ENCODE results near the gene CAB39L.

The CAB39L gene

DNA sequence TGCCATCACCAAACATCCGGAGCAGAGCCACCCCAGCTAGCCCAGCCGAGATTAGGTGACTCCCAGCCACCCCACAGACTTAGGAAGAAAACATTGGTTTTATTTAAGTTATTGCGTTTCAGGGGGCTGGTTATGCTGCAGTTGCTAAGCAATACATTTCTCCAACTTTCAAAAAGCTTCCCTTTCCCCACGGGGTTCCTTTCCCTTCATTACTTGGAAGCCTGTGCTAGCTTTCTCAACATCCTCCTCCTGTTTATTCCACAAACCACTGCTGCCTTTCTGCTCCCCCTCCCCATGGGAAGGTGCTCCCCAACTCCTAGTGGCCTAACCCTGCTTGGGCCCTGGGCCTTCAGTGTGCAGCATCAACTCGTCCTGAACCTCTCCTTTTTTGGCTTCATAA lies 143.6 kb downstream of the CAB39L start:
- TF ChIP-seq NFIC (IDR thresholded peaks at IDR 0.05) (no peak), EGR1 (IDR thresholded peaks at IDR 0.05) (no peak), ZBTB7A (IDR thresholded peaks at IDR 0.05; ENCODE audit: low read depth) (no peak), RAD21 (IDR thresholded peaks at IDR 0.05; ENCODE audit: low read depth) (no peak), CREB1 (IDR thresholded peaks at IDR 0.05; ENCODE audit: low read depth) (no peak), REST (IDR thresholded peaks at IDR 0.05; ENCODE audit: low read depth) (no peak), TAF1 (IDR thresholded peaks at IDR 0.05; ENCODE audit: low read depth) (no peak), CEBPB (IDR thresholded peaks at IDR 0.05) (no peak)
- TF ChIP-seq, protein P1, sequence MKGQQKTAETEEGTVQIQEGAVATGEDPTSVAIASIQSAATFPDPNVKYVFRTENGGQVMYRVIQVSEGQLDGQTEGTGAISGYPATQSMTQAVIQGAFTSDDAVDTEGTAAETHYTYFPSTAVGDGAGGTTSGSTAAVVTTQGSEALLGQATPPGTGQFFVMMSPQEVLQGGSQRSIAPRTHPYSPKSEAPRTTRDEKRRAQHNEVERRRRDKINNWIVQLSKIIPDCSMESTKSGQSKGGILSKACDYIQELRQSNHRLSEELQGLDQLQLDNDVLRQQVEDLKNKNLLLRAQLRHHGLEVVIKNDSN (IDR thresholded peaks at IDR 0.05), result no peak

DNA sequence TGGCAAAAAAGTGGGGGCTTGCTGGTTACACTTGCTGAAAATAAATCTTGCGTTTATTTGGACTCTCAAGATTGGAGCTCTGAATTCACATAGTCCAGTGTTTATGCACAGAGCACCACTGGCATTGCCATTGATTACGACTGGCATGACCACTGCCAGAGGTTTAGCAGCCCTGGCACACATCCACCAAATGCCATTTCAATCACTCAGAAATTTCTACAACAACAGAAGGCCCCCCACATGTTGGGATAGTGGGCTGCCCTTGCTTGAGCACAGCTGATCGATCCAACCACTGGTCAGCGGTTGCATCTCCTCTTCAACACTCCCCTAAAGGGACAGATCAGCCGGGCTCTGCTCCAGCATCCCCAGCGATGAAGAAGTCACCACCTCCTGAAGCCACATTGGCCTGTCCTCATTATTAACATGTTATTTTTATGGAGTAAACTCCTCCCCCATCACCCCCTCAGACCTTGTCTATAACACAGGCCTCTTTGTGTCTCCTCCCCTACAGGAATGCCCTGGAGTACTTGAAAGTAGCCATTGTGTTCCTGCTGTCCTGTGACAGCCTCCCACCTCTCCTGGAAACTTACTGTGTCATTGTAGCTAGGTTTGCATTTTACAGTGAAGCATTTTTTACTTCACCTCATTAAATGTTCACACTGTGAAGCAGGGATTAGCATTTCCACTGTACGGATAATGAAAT lies 144.8 kb downstream of the CAB39L start:
- no peak for TF ChIP-seq YY1 (IDR thresholded peaks at IDR 0.05; ENCODE audit: low read depth)
- TF ChIP-seq ZBTB7A (IDR thresholded peaks at IDR 0.05; ENCODE audit: low read depth), result no peak
- no peak for TF ChIP-seq CREB1 (IDR thresholded peaks at IDR 0.05; ENCODE audit: low read depth)
- no peak for TF ChIP-seq TCF12 (IDR thresholded peaks at IDR 0.05; ENCODE audit: low read depth)
- no peak for TF ChIP-seq CEBPB (IDR thresholded peaks at IDR 0.05)
- no peak for TF ChIP-seq EP300 (IDR thresholded peaks at IDR 0.05; ENCODE audit: borderline replicate concordance)
- TF ChIP-seq FOXM1 (IDR thresholded peaks at IDR 0.05; ENCODE audit: borderline replicate concordance, low read depth), result no peak
- TF ChIP-seq, protein P2, sequence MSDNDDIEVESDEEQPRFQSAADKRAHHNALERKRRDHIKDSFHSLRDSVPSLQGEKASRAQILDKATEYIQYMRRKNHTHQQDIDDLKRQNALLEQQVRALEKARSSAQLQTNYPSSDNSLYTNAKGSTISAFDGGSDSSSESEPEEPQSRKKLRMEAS (IDR thresholded peaks at IDR 0.05), result no peak
- TF ChIP-seq, protein P1 (IDR thresholded peaks at IDR 0.05), result no peak
- TF ChIP-seq TAF1 (IDR thresholded peaks at IDR 0.05; ENCODE audit: low read depth), result no peak
- no peak for TF ChIP-seq TEAD4 (IDR thresholded peaks at IDR 0.05)
- TF ChIP-seq RAD21 (IDR thresholded peaks at IDR 0.05; ENCODE audit: low read depth), result no peak
- no peak for TF ChIP-seq EGR1 (IDR thresholded peaks at IDR 0.05)
- TF ChIP-seq NFIC (IDR thresholded peaks at IDR 0.05), result no peak
- TF ChIP-seq REST (IDR thresholded peaks at IDR 0.05; ENCODE audit: low read depth), result no peak

GRCh38 chr13:49298416-49298815 lies 145.4 kb downstream of the CAB39L start:
- TF ChIP-seq NFIC (IDR thresholded peaks at IDR 0.05), result no peak
- no peak for TF ChIP-seq TAF1 (IDR thresholded peaks at IDR 0.05; ENCODE audit: low read depth)
- TF ChIP-seq CEBPB (IDR thresholded peaks at IDR 0.05), result no peak
- TF ChIP-seq EP300 (IDR thresholded peaks at IDR 0.05; ENCODE audit: borderline replicate concordance), result no peak
- TF ChIP-seq ZBTB7A (IDR thresholded peaks at IDR 0.05; ENCODE audit: low read depth), result no peak
- no peak for TF ChIP-seq TCF12 (IDR thresholded peaks at IDR 0.05; ENCODE audit: low read depth)
- TF ChIP-seq RAD21 (IDR thresholded peaks at IDR 0.05; ENCODE audit: low read depth), result no peak
- no peak for TF ChIP-seq CREB1 (IDR thresholded peaks at IDR 0.05; ENCODE audit: low read depth)
- TF ChIP-seq, protein P1 (IDR thresholded peaks at IDR 0.05), result no peak
- TF ChIP-seq TEAD4 (IDR thresholded peaks at IDR 0.05), result no peak

GRCh38 chr13:49297338-49297737 lies 146.5 kb downstream of the CAB39L start:
- TF ChIP-seq REST (IDR thresholded peaks at IDR 0.05; ENCODE audit: low read depth) (no peak), TAF1 (IDR thresholded peaks at IDR 0.05; ENCODE audit: low read depth) (no peak), TEAD4 (IDR thresholded peaks at IDR 0.05) (no peak), EP300 (IDR thresholded peaks at IDR 0.05; ENCODE audit: borderline replicate concordance) (no peak), ZBTB7A (IDR thresholded peaks at IDR 0.05; ENCODE audit: low read depth) (no peak), YY1 (IDR thresholded peaks at IDR 0.05; ENCODE audit: low read depth) (no peak), CEBPB (IDR thresholded peaks at IDR 0.05) (no peak)
- TF ChIP-seq, protein P2 (IDR thresholded peaks at IDR 0.05), result no peak
- TF ChIP-seq, protein P1 (IDR thresholded peaks at IDR 0.05), result no peak

Data from Ishikawa (cell line).